ENCODE results near the gene MAPK8IP3. TPM values are rescaled to one million over a fixed set of nuclear protein-coding genes. Genes with fewer than 3 reads are reported as not detected.
A peak's percentile ranks its signal among the peaks of the same experiment; 100 is the strongest.

MAPK8IP3 gene, protein sequence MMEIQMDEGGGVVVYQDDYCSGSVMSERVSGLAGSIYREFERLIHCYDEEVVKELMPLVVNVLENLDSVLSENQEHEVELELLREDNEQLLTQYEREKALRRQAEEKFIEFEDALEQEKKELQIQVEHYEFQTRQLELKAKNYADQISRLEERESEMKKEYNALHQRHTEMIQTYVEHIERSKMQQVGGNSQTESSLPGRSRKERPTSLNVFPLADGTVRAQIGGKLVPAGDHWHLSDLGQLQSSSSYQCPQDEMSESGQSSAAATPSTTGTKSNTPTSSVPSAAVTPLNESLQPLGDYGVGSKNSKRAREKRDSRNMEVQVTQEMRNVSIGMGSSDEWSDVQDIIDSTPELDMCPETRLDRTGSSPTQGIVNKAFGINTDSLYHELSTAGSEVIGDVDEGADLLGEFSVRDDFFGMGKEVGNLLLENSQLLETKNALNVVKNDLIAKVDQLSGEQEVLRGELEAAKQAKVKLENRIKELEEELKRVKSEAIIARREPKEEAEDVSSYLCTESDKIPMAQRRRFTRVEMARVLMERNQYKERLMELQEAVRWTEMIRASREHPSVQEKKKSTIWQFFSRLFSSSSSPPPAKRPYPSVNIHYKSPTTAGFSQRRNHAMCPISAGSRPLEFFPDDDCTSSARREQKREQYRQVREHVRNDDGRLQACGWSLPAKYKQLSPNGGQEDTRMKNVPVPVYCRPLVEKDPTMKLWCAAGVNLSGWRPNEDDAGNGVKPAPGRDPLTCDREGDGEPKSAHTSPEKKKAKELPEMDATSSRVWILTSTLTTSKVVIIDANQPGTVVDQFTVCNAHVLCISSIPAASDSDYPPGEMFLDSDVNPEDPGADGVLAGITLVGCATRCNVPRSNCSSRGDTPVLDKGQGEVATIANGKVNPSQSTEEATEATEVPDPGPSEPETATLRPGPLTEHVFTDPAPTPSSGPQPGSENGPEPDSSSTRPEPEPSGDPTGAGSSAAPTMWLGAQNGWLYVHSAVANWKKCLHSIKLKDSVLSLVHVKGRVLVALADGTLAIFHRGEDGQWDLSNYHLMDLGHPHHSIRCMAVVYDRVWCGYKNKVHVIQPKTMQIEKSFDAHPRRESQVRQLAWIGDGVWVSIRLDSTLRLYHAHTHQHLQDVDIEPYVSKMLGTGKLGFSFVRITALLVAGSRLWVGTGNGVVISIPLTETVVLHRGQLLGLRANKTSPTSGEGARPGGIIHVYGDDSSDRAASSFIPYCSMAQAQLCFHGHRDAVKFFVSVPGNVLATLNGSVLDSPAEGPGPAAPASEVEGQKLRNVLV (N-terminal part only)
- 61.4 TPM for total RNA-seq
- long read RNA-seq, full-length matches to known transcripts: 5 of 70 reads
- long read RNA-seq, partial matches to known transcripts: 24 of 70 reads
- long read RNA-seq, other reads (novel, unspliced or antisense): 41 of 70 reads

DNA sequence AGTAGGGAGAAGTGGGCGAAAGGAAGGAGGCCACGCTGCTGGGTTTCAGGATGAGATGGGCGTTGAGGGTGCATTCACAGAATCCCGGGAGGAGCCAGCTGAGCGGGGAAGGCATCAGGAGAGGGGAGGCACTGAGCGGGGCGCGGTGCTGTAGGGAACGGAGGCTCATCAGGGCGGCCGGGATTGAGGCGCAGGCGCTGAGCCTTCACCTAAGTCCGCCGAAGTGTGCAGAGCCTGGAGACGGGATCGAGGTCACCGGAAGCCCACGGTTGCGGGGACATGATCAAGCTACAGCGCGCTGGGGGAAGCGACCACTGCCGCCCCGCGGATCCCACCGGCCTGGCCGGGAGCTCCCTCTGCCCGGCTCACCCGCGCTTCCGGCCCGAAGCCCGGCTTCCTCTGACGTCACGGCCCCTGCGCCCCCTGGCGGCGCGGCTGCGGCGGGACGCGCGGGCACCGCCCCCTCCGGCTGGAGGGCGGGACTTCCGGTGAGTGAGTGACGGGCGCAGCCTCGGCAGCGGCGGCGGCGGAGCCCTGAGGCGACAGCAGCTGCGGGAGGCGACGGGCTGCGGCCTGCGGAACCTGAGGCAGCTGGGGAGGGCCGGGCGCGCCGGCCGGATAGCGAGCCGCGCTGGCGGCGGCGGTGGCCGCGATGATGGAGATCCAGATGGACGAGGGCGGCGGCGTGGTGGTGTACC, at the start of gene MAPK8IP3:
TSS of gene MAPK8IP3 (plus strand) at position 508 of the 698 bp plus-strand sequence. CDS start at position 653, 145 bp downstream.
- peak; percentile 94 for ATAC-seq (ENCODE audit: poor library complexity)
- intact Hi-C loops (cut with DNase I): no loop called here
- DNase-seq: peak; percentile 92

DNA sequence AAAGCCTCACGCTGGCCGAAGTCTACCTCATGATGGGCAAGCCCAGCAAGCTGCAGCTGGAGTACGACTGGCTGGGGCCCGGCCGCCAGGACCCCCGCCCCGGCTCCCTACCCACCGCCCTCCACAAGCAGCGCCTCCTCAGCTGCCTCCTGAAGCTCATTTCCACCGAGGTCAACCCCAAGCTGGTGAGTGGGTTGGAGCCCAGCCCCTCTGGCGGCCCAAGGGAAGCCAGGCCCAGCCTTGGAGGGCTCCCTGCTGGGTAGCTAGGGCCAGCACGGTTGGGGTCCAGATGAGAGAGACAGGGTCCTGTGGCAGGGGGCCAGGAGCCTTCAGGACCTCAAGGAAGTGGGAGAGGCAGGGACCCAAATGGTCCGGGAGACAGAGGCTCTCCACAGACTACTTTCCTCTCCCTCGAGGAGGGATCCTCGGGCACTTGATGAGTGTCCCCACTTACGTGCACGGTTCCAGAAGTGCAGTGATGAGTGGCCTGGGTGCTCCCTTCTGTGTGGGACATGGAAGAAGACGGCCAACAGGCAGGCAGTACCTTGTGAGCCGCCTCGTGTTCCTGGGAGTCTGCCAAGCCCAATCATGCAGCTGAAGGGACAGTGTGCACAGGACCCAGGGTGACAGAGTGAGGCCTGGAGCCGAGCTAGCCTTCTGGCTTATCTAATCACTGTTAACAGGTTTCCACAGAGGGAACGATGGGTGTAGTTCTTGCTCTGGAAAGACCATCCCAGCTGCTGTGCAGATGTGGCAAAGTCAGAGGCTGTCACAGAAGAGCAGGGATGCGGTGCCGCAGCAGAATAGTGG, 49.0 kb upstream of the MAPK8IP3 start:
- ATAC-seq (ENCODE audit: poor library complexity) (peak; percentile 92), DNase-seq (peak; percentile 84)
- intact Hi-C loops (cut with DNase I): no loop called here

DNA sequence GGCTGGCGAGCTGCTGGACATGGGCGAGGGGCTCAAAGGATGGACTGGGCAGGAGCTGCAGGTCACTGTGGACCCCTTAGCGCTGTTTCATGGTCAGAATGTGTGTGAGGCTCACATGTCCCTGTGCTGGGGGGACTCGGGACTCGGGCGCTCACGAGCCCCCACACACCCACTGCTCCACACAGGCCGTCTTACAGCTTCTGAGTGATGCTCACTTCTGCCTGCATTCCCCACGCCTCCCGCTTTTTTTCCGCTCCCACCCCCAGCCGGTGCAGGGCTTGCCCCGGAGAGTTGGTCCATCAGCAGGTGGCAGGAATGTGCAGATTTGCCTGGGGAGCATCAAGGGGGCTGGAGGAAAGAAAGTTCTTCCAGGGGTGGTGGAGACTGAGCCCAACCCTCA, 48.2 kb upstream of the MAPK8IP3 start:
- DNase-seq: peak; percentile 36
- intact Hi-C loops (cut with DNase I): no loop called here
- ATAC-seq (ENCODE audit: poor library complexity): no peak

DNA sequence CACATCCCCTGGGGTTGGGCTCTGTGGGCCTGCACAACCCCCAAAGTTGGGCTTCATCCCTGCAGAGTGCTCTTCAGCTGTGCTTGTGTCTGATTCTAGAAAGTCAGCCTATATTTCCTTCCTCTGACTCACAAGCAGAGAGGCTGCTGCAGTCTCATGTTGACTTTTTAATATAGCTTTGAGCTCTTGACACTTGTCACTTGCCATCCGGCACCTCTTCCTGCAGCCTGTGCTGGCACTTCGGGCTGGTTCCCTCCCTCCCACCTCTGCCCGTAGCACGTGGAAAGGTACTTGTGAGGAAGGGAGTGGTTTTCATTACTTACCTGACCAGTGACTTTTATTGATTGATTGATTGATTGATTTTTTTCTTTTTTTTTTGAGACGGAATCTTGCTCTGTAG, 47.0 kb upstream of the MAPK8IP3 start:
- DNase-seq (no peak), ATAC-seq (ENCODE audit: poor library complexity) (no peak)
- intact Hi-C loops (cut with DNase I): no loop called here

DNA sequence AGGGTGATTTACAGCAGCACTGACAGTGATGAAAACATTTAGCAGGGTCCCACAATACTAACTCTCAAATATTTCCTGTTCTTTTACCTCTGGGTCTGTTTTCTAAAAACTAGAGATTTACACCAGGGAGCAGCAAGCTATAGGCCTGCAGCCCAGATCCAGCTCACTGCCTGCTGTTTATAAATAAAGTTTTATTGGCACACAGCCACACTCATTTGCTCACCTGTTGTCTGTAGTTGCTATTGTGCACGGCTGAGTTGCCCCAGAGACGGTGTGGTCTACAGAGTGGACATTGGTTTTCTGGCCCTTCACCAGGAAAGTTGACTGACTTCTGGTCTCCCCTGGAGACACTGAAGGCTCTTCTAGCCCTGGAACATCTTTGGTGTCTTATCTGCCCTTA, 44.2 kb upstream of the MAPK8IP3 start:
- no peak for ATAC-seq (ENCODE audit: poor library complexity)
- intact Hi-C loops (cut with DNase I): no loop called here
- no peak for DNase-seq

DNA sequence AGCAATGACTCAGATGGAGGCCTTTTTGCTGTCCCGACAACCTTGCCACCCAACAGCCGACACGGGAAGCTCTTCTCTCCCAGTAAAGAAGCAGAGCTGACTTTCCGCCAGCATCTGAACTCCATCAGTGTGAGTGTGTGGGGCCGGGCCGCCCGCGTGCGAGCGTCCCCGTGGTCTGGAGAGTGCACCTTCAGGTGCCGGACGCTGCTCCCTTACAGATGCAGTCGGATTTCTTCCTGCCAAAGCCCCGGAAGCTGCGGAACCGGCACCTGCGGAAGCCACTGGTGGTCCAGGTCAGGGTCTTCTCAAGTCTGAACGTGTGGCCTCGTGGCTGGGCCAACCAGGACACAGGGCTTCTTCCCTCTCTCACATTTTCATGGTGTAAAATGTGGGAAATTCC, 43.5 kb upstream of the MAPK8IP3 start:
- DNase-seq (no peak), ATAC-seq (ENCODE audit: poor library complexity) (no peak)
- intact Hi-C loops (cut with DNase I): no loop called here

DNA sequence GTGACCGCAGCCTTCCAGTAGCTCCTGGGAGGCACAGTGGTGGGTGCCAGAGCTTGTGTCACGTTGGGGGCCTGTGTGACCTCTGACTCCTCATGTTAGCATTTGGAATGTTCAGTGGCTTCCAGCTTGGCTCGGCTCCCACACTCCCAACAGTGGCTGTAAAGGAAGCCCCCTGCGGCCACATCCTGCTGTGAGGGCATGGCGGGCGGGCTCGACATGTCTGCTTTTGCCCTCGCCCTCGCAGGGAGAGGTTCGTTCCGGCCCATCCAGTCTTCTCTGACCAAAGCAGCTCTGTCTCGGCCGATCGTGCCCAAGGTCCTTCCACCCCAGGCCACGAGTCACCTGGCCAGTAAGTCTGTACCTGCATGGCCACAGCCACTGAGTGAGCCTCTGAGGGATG, 40.2 kb upstream of the MAPK8IP3 start:
- intact Hi-C loops (cut with DNase I): no loop called here
- peak; percentile 35 for DNase-seq
- no peak for ATAC-seq (ENCODE audit: poor library complexity)

DNA sequence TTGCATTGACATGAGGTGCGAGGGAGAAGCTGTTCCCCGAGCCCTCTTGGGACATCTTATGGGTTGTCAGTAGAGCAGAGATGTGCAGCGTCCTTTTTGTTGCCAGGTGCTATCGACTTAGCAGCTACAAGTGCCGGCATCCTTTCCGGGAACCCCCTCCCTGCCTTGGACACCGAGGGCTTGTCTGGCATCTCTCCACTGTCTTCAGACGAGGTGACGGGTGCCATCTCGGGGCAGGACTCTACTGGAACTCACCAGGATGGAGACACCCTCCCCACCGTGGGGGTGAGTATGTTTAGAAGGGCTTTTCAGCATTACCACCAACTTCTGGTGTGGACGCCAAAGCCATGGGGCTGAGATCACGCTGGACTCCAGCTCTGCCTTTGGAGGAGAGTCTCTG, 39.7 kb upstream of the MAPK8IP3 start:
- intact Hi-C loops (cut with DNase I): no loop called here
- DNase-seq (peak; percentile 15), ATAC-seq (ENCODE audit: poor library complexity) (no peak)

DNA sequence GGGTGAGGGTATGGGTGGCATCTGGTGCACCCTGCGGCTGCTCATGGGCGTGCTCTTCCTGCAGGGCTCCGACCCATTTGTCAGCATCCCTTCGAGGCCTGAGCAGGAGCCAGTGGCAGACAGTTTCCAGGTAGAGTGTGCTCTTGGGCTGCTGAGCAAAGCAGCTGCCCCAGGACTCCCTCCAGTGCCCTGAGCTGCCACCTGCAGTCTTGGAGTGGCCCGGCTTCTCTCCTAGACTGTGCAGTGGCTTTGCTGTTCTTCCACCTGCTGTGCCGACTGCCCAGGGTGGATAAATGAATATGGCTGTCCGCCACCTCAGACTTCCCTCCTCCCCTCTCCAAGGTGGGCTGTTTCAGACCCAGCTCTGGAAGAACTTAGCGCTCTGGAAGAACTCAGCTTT, 38.7 kb upstream of the MAPK8IP3 start:
- intact Hi-C loops (cut with DNase I): no loop called here
- DNase-seq (peak; percentile 22), ATAC-seq (ENCODE audit: poor library complexity) (no peak)

DNA sequence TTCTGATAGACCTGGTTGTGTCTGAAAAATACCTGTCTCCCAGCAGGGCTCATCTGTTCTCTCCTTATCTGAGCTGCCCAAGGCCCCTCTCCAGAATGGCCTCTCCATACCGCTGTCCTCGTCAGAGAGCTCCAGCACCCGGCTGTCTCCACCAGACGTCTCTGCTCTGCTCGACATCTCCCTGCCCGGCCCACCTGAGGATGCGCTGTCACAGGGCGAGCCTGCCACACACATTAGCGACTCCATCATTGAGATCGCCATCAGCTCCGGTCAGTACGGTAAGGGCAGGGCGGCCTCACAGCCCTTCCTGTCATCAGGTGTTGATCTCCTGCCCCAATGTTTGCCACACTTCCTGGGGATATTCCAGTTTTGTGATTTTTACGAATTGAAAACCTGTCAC, 38.1 kb upstream of the MAPK8IP3 start:
- intact Hi-C loops (cut with DNase I): no loop called here
- ATAC-seq (ENCODE audit: poor library complexity) (no peak), DNase-seq (peak; percentile 32)

DNA sequence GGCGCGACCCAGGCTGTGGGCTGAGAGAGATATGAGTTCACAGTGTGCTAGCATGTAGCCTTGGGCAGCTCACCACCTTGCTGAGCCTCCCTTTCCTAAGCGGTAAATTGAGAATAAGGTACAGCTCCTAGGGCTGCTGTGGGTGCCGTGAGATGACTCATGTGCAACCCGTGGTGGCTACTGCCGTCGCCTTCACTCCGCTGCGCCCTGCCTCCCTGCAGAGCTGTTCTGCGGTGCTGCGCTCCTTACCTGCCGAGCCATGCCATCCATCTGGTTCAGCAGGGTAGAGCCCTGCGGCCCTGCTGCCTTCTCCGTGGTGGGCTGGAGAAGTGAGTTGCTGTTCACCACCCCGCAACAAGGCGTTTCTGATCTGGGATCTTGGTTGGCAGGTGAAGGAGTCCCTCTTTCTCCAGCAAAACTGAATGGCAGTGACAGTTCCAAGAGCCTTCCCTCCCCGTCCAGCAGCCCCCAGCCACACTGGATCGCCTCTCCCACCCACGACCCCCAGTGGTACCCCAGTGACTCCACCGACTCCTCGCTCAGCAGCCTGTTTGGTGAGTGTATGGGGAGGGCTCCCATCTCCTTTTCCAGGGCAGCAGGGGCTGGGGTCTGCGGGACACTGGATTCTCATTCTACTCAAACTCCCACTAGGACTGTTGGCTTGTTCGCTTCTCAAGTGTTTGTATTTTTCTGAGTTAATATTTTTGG, 37.2 kb upstream of the MAPK8IP3 start:
- intact Hi-C loops (cut with DNase I): no loop called here
- no peak for ATAC-seq (ENCODE audit: poor library complexity)
- peak; percentile 15 for DNase-seq

DNA sequence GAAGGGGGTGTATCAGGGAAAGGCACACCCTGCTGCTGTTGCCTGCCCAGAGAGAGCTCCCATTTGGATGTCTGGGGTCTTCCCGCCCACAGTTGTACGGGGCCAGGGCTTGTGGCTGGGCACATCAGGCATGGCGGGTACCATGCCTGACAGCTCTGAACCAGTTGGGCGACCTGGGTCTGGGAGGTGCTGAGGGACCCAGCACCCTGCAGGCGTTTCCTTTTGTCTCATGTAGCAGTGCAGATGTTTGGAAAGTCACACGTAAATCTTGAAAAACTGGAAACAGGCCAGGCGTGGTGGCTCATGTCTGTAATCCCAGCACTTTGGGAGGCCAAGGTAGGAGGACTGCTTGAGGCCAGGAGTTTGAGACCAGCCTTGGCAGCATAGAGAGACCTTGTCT, 36.3 kb upstream of the MAPK8IP3 start:
- intact Hi-C loops (cut with DNase I): no loop called here
- ATAC-seq (ENCODE audit: poor library complexity) (no peak), DNase-seq (no peak)

DNA sequence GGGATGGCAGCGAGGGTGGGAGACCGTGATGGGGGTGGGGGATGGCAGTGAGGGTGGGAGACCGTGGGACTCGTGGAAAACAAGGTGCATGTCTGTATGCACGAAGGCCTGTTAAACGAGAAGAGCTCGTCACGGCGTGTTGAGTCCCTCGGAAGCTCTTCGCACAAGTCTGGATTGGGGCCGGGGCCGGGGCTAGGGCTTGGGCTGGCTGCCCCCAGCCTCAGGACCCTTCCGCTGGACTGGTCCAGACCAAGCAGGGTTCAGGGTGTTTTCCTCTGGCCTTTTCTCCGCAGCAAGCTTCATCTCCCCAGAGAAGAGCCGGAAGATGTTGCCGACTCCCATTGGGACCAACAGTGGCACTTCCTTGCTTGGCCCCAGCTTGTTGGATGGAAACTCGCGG, 35.6 kb upstream of the MAPK8IP3 start:
- DNase-seq (peak; percentile 3), ATAC-seq (ENCODE audit: poor library complexity) (no peak)
- intact Hi-C loops (cut with DNase I): no loop called here

DNA sequence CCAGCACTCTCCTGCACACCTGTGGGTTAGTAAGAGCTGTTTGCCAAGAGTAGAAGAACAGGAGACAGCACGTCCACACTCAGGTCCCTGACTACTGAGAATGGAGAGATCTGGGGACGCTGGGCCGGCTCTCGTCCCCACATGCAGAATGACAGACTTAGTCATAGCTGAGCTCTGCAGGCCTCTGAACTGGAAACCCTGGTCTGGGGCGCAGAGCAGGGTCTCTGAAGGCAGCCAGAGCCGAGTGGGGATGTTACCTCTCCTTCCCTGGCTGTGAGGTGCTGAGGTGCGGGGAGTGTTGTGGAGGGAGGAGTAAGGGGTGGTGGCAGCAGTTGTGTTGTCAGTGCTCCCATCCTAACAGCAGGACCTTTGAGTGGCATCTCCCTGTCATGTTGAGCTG, 35.1 kb upstream of the MAPK8IP3 start:
- ATAC-seq (ENCODE audit: poor library complexity): no peak
- peak; percentile 33 for DNase-seq
- intact Hi-C loops (cut with DNase I): no loop called here

DNA sequence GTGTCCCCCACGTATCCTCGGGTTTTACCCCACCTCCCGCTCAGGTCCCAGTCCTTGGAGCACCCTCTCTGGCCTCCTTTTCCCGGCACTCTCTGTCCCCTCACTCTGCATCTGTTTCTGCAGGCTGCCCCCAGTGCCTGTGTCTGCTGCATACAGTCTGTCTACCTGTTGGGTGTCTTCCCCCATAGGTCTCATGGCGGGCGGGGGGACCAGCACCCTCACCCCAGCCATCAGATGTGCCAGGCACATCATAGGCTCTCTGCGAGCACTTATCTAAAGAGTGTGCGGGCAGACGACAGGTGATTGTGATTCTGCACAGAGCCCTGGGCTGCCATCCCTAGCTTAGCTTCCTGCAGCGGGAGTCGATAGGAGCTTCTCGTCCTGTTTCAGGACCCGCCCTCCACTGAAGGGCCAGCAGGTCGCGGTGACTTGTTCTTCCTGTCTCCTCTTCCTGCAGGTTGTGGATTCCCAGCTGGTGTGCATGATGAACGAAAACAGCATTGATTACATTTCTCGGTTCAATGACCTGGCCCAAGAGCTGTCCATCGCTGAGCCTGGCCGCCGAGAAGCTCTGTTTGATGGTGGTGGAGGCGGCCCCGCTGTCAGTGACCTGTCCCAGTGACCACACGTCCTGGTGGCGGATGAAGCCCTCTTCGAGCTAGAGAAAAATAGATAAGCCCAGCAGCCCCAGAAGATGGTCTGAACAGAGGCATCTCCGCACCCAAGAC, 32.4 kb upstream of the MAPK8IP3 start:
- DNase-seq (peak; percentile 16), ATAC-seq (ENCODE audit: poor library complexity) (no peak)
- intact Hi-C loops (cut with DNase I): no loop called here

DNA sequence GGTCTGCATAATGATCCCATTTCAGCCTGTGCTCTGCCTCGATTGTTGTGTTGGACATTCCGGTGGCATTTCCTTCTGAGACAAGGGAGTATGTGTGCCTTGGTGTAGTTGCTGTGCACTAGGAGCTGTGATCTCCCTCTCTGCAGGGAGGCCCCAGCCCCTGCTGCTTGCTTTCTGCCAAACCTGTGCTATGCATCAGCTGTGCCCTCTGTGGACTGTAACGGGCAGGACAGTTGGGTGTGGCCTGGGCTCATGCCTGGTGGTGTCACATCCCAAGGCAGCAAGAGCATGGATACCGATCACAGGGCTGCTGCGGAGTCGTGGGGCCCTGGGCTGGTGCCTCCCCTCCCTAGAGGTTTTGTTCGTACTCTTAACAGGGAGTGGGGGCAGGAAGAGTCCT, 31.7 kb upstream of the MAPK8IP3 start:
- intact Hi-C loops (cut with DNase I): no loop called here
- DNase-seq (peak; percentile 20), ATAC-seq (ENCODE audit: poor library complexity) (no peak)

Measured in Right ventricle myocardium superior (tissue), 1 donor.